ENCODE data around the gene TMEM126A. TPM values are rescaled to one million over a fixed set of nuclear protein-coding genes. Genes with fewer than 3 reads are reported as not detected.
A peak's percentile ranks its signal among the peaks of the same experiment; 100 is the strongest.

Gene TMEM126A
- total RNA-seq, 2 donors from 2014 or later, result 26.3 to 26.7 TPM

DNA sequence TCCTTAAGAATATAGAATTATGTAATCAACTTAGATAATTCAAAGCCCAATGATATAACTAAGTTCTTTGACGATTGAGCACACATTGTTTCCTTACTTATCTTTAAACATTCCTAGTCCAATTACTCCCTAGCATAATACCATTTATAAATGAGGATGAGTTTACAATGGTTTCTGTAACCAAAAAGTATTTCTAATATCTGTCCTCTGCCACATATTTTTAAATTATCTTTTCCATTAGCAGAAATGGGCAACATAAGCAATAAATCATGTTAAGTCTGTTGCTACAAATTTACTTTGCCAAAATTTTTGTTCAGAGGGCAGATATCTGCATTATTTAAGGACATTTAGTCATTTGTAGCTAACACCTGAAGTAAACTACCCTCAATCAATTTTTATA, 10.4 kb downstream of the TMEM126A start:
- WGBS, 2 experiments (ENCODE audit: insufficient coverage in 1 of 2, insufficient read length in 1 of 2), result no CpG with 5 or more reads among the region's 1 CpG
- Histone ChIP-seq H3K27me3 (ENCODE audit: control insufficient read depth, insufficient read depth, low read length, poor library complexity, severe bottlenecking) (no peaks in the 10 kb centered on the region), H3K27ac (ENCODE audit: low read depth, low read length) (no peak overlapping the region), H3K4me3 (ENCODE audit: low read length) (peak overlapping the region; percentile 97), H3K4me1 (ENCODE audit: control insufficient read depth, insufficient read depth, low read length) (no peaks in the 10 kb centered on the region), H3K9ac (ENCODE audit: extremely low read depth, low read length, poor library complexity, severe bottlenecking) (no peak overlapping the region), H3K36me3 (ENCODE audit: control insufficient read depth, insufficient read depth, low read length) (peaks cover 82% of the 10 kb centered on the region), H3K9me3 (ENCODE audit: control insufficient read depth, low read length) (no peaks in the 10 kb centered on the region)
- H3K4me1 Mint-ChIP-seq, result peaks cover 27% of the 10 kb centered on the region
- TF ChIP-seq, protein P1, sequence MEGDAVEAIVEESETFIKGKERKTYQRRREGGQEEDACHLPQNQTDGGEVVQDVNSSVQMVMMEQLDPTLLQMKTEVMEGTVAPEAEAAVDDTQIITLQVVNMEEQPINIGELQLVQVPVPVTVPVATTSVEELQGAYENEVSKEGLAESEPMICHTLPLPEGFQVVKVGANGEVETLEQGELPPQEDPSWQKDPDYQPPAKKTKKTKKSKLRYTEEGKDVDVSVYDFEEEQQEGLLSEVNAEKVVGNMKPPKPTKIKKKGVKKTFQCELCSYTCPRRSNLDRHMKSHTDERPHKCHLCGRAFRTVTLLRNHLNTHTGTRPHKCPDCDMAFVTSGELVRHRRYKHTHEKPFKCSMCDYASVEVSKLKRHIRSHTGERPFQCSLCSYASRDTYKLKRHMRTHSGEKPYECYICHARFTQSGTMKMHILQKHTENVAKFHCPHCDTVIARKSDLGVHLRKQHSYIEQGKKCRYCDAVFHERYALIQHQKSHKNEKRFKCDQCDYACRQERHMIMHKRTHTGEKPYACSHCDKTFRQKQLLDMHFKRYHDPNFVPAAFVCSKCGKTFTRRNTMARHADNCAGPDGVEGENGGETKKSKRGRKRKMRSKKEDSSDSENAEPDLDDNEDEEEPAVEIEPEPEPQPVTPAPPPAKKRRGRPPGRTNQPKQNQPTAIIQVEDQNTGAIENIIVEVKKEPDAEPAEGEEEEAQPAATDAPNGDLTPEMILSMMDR (conservative IDR thresholded peaks at IDR 0.05), result no peak
- no peak overlapping the region for H3K27ac Mint-ChIP-seq
- H3K4me3 Mint-ChIP-seq, result no peak overlapping the region
- no peaks in the 10 kb centered on the region for H3K27me3 Mint-ChIP-seq (ENCODE audit: insufficient read depth)
- H3K36me3 Mint-ChIP-seq (ENCODE audit: low read depth), result peaks cover 40% of the 10 kb centered on the region
- H3K9me3 Mint-ChIP-seq, result no peaks in the 10 kb centered on the region
- no peak for DNase-seq

DNA sequence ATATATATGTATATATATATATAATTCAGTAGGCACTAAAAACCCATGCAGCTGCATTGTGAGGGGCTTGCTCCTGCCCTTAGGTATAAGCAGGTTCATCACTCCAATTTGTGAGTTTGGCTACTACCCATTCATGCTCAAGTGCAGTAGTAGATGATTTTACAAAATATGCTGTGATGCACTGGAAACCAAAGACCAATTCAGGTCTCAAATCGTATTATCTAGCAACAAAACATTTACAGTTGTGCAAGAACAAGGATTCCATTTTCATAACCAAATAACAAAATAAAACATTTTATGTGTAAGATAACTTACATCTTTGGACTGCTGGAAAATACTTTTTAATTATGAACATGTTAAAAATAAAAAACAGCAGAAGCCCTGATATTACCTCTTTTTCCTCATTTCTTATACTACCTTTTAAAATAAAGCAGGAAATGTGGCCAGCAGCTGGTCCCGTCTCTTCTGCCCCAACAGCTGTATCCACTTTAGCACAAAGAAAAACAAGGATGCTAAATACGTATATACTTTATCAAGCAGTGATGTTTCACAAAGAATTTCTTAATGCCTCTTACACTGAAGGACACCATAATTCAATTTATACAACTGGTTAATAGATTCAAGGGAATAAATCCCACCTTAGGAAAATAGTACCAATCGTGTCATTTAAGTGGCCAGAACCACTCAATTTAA, 14.4 kb downstream of the TMEM126A start:
- Mint-ChIP-seq H3K27me3 (ENCODE audit: insufficient read depth) (no peaks in the 10 kb centered on the region), H3K4me3 (peak overlapping the region; percentile 98), H3K9me3 (no peaks in the 10 kb centered on the region), H3K27ac (no peak overlapping the region), H3K4me1 (peaks cover 32% of the 10 kb centered on the region), H3K36me3 (ENCODE audit: low read depth) (peaks cover 45% of the 10 kb centered on the region)
- H3K27ac ChIP-seq (ENCODE audit: low read depth, low read length), result no peak overlapping the region
- TF ChIP-seq, protein P1 (conservative IDR thresholded peaks at IDR 0.05), result no peak
- H3K36me3 ChIP-seq (ENCODE audit: control insufficient read depth, insufficient read depth, low read length), result peaks cover 55% of the 10 kb centered on the region
- 27 to 28% methylated on average over 3 to 4 of the region's 4 CpGs for WGBS, 2 experiments (ENCODE audit: insufficient coverage in 1 of 2, insufficient read length in 1 of 2)
- H3K27me3 ChIP-seq (ENCODE audit: control insufficient read depth, insufficient read depth, low read length, poor library complexity, severe bottlenecking), result no peaks in the 10 kb centered on the region
- no peak for DNase-seq
- no peaks in the 10 kb centered on the region for H3K9me3 ChIP-seq (ENCODE audit: control insufficient read depth, low read length)
- H3K9ac ChIP-seq (ENCODE audit: extremely low read depth, low read length, poor library complexity, severe bottlenecking), result peak overlapping the region; percentile 95
- peak overlapping the region; percentile 97 for H3K4me3 ChIP-seq (ENCODE audit: low read length)
- H3K4me1 ChIP-seq (ENCODE audit: control insufficient read depth, insufficient read depth, low read length), result no peaks in the 10 kb centered on the region

- H3K9ac ChIP-seq (ENCODE audit: extremely low read depth, low read length, poor library complexity, severe bottlenecking), result peak overlapping the region; percentile 95
- H3K4me1 ChIP-seq (ENCODE audit: control insufficient read depth, insufficient read depth, low read length), result no peaks in the 10 kb centered on the region
- peak overlapping the region; percentile 98 for H3K4me3 Mint-ChIP-seq
Measured at GRCh38 chr11:85663080-85663752, 15.4 kb downstream of the TMEM126A start.

More at GRCh38 chr11:85663080-85663752, 15.4 kb downstream of the TMEM126A start:
- Histone ChIP-seq H3K36me3 (ENCODE audit: control insufficient read depth, insufficient read depth, low read length) (peaks cover 44% of the 10 kb centered on the region), H3K27me3 (ENCODE audit: control insufficient read depth, insufficient read depth, low read length, poor library complexity, severe bottlenecking) (no peaks in the 10 kb centered on the region), H3K9me3 (ENCODE audit: control insufficient read depth, low read length) (no peaks in the 10 kb centered on the region), H3K27ac (ENCODE audit: low read depth, low read length) (no peak overlapping the region), H3K4me3 (ENCODE audit: low read length) (peak overlapping the region; percentile 97)
- WGBS, 2 experiments (ENCODE audit: insufficient coverage in 1 of 2, insufficient read length in 1 of 2), result 2 to 3% methylated on average over 7 to 10 of the region's 10 CpGs
- TF ChIP-seq, protein P1 (conservative IDR thresholded peaks at IDR 0.05), result no peak
- peak overlapping the region; percentile 99 for H3K27ac Mint-ChIP-seq
- peaks cover 32% of the 10 kb centered on the region for H3K4me1 Mint-ChIP-seq
- H3K9me3 Mint-ChIP-seq, result no peaks in the 10 kb centered on the region
- H3K27me3 Mint-ChIP-seq (ENCODE audit: insufficient read depth), result no peaks in the 10 kb centered on the region
- DNase-seq, result no peak
- H3K36me3 Mint-ChIP-seq (ENCODE audit: low read depth), result peaks cover 45% of the 10 kb centered on the region

Measured in endodermal cell (in vitro differentiated cells).